Activated CD4-positive, CD25-positive, alpha-beta regulatory T cell treated with anti-CD3 and anti-CD28 coated beads, Interleukin-2, amount 50 U/mL, for 24 hours (primary cell): ENCODE results near the gene SLC26A11.

Source experiments
- ATAC-seq, 2 donors: fragments of 150-1000 bp; cut with Tn5 transposase; one replicate each; pipeline ENCODE4 v1.10.0; 2021; ENCODE audit warnings: mild to moderate bottlenecking in 1 of 2, moderate library complexity in 1 of 2

Gene SLC26A11

DNA sequence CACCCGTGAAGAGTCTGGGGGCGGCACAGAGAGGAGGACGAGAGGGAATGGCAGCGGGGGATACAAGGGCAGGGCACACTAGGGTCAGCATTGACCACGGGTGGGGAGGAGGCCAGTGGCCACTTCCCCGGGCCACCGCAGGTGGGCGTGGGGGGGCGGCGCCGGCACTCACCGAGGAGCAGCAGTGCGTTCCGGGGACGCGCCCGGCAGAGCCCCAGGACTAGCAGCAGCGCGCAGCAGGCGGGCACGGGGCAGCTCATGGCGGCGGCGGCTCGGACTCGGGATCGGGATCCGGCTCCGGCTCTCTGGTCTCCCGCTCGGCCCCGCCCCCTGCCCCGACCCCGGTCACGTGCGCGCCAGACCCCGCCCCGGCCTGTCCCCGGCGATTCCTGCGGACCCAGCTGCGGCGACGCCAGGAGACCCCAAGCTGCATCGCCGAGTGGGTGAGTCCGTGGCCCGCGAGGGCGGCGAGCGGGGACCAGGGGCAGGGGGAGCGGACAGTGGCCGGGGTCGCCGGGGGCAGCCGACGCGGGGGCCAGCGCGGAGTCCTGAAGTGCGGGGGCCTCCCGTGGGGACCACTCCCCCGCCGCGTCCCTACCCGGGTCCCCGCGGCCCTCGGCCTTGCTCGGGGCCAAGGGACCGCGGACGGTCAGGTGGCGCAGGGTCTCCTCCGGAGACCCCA lies at the start of gene SLC26A11, which contains the start of gene SGSH:
SLC26A11 (plus strand) TSS at position 374 of the 682 bp plus-strand sequence. CDS start 1,134 bp downstream, outside the sequence.
SGSH (minus strand) TSS at position 280 of the 682 bp plus-strand sequence; CDS start at position 260, 20 bp downstream.
- peak; percentile 41 to 43 for ATAC-seq

DNA sequence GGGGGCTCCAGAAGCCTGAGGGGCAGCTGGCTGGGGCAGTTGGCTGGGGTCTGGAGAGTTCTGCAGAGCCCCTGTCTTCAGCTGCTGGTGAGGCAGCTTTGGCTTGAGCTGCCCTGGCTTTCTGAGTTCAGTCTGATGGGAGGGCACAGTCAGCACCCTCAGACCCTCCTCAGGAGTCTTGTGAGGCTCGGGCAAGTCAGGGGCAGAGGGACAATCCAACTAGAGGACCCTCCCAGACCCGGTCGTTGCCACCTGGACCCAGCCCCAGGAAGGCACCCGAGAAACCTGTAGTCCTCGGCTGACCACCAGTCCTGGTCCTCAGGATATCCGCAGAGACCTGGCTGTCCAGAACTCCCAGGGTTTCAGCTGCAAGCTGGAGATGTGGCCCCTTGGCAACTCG lies 48.5 kb upstream of the SLC26A11 start:
- ATAC-seq = no peak

DNA sequence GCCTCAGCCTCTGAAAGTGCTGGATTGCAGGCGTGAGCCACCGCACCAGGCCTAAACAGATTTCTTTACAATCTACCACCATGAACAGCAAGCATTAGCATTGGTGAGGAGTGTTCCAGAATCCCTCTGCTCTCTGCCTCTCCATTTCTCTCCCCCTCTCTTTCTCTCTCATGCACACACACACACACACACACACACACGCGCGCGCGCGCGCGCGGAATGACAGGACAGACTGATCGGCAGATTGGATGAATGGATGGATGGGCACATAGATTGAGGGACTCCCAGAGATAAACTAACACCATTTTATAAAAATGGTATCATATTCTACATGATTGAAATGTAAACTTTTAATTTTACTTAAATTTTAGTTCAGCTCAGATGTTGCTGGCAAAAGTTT lies 47.1 kb upstream of the SLC26A11 start:
- no peak for ATAC-seq

DNA sequence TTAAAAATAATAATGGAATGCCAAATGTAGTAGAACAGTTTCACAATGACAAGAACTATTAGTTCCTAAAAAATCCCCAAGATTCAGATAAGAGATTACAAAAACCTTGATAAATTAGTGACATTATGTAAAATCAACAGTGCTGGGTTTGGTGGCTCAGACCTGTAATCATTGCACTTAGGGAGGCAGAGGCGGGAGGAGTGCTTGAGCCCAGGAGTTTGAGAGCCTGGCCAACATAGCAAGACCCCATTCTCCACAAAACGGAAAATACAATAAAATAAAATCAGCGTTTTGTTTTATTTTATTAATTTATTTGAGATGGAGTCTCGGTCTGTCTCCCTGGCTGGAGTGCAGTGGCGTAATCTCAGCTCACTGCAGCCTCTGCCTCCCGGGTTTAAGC lies 46.3 kb upstream of the SLC26A11 start:
- ATAC-seq = no peak

DNA sequence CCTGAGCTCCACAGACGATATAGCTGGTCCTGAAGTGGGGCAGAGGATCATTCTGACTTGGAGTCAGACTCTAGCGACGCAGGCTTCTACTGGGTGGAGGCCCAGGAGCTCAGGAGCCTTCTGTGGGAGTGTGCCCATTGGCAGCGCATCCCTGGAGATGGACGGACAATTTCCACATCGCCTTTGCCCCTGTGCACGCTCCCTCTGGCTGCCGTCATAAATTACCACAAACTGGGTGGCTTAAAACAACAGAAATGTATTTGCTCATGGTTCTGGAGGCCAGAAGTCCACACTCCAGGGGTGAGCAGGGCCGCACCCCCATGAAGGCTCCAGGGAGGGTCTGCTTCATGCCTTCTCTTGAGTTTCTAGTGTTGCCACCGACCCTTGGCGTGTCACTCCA lies 43.5 kb upstream of the SLC26A11 start:
- no peak for ATAC-seq

DNA sequence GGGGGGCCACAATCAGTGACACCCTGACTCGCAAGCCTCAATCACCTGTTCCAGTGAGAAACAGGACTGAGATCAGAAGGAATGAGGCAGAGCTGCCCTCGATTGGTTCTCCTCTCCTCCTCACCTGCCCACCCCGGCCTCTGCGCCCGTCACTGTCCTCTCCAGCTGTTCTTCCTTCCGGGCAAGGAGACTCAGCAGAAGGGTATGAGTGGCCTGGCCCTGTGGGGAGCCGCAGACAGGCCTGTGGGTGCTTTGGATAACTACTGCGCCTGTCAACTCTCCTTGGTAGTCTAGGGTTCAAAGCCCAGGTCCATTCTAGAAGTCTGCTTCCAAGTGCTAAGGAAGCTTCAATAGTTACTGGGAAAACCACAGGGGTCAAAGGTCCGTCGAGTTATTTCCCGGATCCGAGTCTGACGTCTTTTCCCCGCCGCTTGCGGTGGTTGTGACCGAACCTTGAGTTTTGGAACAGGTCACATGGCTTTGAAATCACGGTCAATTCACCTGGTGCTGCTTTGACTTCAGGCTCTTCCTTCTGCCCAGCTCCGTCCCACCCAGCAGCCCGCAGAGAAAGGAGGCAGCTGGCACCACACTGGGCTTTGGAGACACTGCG lies 42.1 kb upstream of the SLC26A11 start:
- ATAC-seq = no peak

GRCh38 chr17:80180192-80180591 lies 40.0 kb upstream of the SLC26A11 start:
- no peak for ATAC-seq

- no peak for ATAC-seq
These were observed 38.8 kb upstream of the SLC26A11 start for GRCh38 chr17:80181431-80181830.

GRCh38 chr17:80182118-80182844 lies 37.9 kb upstream of the SLC26A11 start:
- ATAC-seq = no peak

- no peak for ATAC-seq
These were observed 37.4 kb upstream of the SLC26A11 start for GRCh38 chr17:80182845-80183223.

DNA sequence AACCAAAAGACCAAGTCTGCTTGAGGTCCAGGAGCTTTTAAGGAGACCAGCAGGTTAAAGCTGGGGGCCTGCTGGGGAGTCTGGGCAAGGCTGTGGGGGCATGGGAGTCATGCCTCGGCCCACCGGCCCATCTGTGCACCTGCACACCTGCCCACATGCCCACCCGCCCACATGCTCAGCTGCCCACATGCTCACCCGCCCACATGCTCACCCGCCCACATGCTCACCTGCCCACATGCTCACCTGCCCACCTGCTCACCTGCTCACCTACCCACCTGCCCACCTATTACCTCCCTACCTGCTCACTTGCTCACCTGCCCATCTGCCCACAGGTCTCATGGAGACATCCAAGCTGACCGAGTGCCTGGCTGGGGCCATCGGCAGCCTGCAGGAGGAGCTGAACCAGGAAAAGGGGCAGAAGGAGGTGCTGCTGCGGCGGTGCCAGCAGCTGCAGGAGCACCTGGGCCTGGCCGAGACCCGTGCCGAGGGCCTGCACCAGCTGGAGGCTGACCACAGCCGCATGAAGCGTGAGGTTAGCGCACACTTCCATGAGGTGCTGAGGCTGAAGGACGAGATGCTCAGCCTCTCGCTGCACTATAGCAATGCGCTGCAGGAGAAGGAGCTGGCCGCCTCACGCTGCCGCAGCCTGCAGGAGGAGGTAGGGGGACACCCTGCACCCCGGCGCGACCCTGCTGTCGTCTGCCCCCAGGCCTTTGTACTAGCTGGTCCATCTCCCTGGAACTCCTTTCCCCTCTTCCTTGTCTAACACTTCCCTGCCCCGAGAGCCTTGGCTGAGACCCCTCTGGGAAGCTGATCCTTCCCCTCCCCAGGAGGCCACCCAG lies 36.4 kb upstream of the SLC26A11 start:
- no peak for ATAC-seq

DNA sequence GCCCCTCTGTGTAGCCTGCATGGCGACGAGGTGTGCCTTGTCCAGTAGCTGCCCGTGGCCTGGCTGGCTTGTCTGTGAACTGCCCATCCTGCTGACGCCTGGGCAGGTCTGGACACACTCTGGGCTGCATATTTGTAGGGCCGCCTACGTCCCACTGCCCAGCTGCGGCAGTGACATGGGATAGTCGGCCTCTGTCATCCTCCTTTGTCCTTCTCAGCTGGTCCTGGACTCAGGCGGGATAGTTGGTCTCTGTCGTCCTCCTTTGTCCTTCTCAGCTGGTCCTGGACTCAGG lies 35.9 kb upstream of the SLC26A11 start:
- no peak for ATAC-seq

- no peak for ATAC-seq
These were observed 34.3 kb upstream of the SLC26A11 start for GRCh38 chr17:80185968-80186367.

GRCh38 chr17:80187090-80187489 lies 33.1 kb upstream of the SLC26A11 start:
- no peak for ATAC-seq

- no peak for ATAC-seq
These were observed 32.7 kb upstream of the SLC26A11 start for GRCh38 chr17:80187515-80187941.

GRCh38 chr17:80189611-80190010 lies 30.6 kb upstream of the SLC26A11 start:
- no peak for ATAC-seq

DNA sequence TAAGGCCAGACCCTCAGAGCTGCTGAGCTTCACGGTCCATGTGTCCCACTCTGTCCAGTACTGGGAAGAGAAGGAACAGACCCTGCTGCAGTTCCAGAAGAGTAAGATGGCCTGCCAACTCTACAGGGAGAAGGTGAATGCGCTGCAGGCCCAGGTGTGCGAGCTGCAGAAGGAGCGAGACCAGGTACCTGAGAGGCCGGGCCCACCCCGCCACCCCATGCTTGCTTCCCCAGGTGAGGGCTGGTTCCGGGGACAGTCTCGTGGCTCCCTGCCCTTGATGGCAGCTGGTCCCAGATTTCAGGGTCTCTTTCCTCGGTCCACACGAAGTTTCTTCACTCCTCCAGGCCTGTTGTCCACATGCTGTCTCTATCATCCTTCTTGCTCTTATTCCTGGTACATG lies 29.5 kb upstream of the SLC26A11 start:
- ATAC-seq = no peak

GRCh38 chr17:80191192-80191591 lies 29.0 kb upstream of the SLC26A11 start:
- no peak for ATAC-seq

GRCh38 chr17:80191865-80192661 lies 28.2 kb upstream of the SLC26A11 start:
- no peak for ATAC-seq

DNA sequence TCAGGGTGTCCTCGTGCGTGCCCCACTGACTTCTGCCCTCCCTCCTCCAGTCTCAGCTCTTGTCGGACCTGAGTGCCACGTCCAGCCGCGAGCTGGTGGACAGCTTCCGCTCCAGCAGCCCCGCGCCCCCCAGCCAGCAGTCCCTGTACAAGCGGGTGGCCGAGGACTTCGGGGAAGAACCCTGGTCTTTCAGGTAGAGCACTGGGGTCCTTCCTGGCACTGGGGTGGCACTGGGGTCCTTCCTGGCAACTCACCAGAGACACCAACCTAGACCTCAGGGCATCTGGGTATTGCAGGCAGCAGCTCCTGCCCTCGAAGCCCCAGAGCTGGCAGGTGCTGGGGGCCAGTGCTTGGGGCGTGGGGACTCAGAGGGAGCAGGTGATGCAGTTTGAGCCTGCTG lies 25.1 kb upstream of the SLC26A11 start:
- no peak for ATAC-seq

DNA sequence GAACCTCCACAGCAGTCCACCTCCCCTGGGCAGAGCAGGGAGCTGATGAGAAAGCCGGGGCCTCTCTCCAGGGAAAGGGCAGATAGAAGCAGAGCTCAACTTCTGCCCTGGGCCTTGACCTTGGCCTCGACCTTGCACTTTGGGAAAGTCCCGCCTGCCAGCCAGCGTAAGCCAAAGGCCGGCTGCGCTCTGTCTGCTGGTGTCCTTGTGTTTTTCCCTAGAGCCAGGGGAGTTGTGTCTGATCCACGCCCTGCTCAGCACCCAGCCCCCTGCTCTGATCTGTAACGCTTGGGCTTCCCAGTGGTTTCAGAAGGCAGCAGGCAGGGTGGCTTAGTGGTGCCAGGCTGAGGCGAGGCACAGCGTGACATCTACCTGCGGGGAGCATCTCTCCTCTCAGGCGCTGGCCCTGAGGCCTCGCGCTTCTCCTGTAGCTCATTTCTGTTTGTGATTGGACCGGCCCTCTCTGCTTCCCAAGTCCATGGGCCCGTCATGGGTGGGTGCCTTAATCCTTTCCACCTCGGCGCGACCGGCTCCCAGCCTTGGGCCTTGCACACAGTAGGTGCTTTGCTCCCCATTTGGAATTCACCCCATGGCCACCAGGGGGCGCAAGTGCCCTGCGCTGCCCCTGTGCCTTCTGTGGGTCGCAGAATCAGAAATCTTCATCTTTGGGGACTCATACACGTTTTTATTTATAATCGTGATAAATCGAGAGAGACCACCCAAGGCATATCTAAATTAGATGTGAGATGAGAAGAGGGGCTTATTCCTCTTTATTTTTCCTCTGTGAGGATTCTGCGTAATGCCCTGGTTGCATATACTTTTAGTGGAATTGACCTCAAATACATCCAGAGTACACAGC lies 24.3 kb upstream of the SLC26A11 start:
- ATAC-seq = peak; percentile 36 to 41
